HepG2 (cell line): ENCODE data around the gene TTYH2.

Experiments
- CENPX ChIP-seq: sonication (generic); formaldehyde crosslinking; IDR thresholded peaks from 2 replicates; pipeline ENCODE4 v1.9.0; 2021; ENCODE audit warnings: mild to moderate bottlenecking, missing genetic modification reagents, moderate library complexity
- FOXK1 ChIP-seq: sonication (generic); formaldehyde crosslinking; IDR thresholded peaks from 2 replicates; pipeline ENCODE4 v1.4.0; 2020; ENCODE audit warnings: low read depth, missing genetic modification reagents, borderline replicate concordance
- HNRNPH1 ChIP-seq: fragments of 200-400 bp; formaldehyde crosslinking; optimal IDR thresholded peaks from 2 replicates; pipeline ENCODE3; 2017; ENCODE audit warnings: mild to moderate bottlenecking, low read depth, low read length
- SNAI1 ChIP-seq: sonication (generic); formaldehyde crosslinking; IDR thresholded peaks from 2 replicates; pipeline ENCODE4 v1.5.0; 2020; ENCODE audit warnings: mild to moderate bottlenecking, missing genetic modification reagents, borderline replicate concordance
- TARDBP ChIP-seq: sonication (generic); formaldehyde crosslinking; IDR thresholded peaks from 2 replicates; pipeline ENCODE4 v1.8.0; 2022; ENCODE audit warnings: mild to moderate bottlenecking, missing genetic modification reagents
- YY1 ChIP-seq: IDR thresholded peaks from 2 replicates; pipeline ENCODE4 v1.6.1; 2011; ENCODE audit warnings: low read length, low read depth, moderate library complexity, mild to moderate bottlenecking; ENCODE audit not compliant: insufficient read depth, insufficient replicate concordance
- ZNF484 ChIP-seq: sonication (generic); formaldehyde crosslinking; IDR thresholded peaks from 2 replicates; pipeline ENCODE4 v1.5.1; 2020; ENCODE audit warnings: mild to moderate bottlenecking, low read depth, missing genetic modification reagents, borderline replicate concordance
- TF ChIP-seq, protein P1 (sequence below): sonication (generic); formaldehyde crosslinking; IDR thresholded peaks from 2 replicates; pipeline ENCODE4 v1.5.0; 2020; ENCODE audit warnings: mild to moderate bottlenecking, missing genetic modification reagents, moderate library complexity
- TF ChIP-seq, protein P2 (sequence below): IDR thresholded peaks from 2 replicates; pipeline ENCODE4 v1.6.1; 2016; ENCODE audit warnings: low read depth, missing genetic modification reagents, missing compliant biosample characterization
- TF ChIP-seq, protein P3 (sequence below): sonication (generic); formaldehyde crosslinking; IDR thresholded peaks from 2 replicates; pipeline ENCODE4 v1.4.0; 2020; ENCODE audit warnings: mild to moderate bottlenecking, missing genetic modification reagents

DNA sequence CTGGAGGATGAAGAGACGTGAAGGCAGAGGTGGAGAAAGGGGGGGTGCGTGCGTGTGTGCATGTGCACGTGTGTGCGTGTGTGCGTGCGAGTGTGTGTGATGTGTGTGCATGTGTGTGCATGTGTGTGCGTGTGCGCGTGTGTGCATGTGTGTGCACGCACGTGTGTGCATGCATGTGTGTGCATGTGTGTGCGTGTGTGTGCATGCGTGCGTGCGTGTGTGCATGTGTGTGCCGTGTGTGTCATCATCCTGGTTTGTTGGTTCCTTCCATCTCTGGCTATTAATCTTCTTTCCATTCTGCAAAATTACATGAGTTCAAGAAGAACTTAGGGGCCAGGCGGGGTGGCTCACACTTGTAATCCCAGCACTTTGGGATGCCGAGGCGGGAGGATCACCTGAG is 26.9 kb upstream of the TTYH2 start:
- TF ChIP-seq, protein P1, sequence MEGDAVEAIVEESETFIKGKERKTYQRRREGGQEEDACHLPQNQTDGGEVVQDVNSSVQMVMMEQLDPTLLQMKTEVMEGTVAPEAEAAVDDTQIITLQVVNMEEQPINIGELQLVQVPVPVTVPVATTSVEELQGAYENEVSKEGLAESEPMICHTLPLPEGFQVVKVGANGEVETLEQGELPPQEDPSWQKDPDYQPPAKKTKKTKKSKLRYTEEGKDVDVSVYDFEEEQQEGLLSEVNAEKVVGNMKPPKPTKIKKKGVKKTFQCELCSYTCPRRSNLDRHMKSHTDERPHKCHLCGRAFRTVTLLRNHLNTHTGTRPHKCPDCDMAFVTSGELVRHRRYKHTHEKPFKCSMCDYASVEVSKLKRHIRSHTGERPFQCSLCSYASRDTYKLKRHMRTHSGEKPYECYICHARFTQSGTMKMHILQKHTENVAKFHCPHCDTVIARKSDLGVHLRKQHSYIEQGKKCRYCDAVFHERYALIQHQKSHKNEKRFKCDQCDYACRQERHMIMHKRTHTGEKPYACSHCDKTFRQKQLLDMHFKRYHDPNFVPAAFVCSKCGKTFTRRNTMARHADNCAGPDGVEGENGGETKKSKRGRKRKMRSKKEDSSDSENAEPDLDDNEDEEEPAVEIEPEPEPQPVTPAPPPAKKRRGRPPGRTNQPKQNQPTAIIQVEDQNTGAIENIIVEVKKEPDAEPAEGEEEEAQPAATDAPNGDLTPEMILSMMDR (CRISPR knock-in tag): no peak
- TF ChIP-seq HNRNPH1 (no peak), YY1 (no peak), TARDBP (no peak), CENPX (CRISPR knock-in tag) (no peak), ZNF484 (CRISPR knock-in tag) (no peak), SNAI1 (CRISPR knock-in tag) (no peak), FOXK1 (CRISPR knock-in tag) (no peak)
- TF ChIP-seq, protein P2, sequence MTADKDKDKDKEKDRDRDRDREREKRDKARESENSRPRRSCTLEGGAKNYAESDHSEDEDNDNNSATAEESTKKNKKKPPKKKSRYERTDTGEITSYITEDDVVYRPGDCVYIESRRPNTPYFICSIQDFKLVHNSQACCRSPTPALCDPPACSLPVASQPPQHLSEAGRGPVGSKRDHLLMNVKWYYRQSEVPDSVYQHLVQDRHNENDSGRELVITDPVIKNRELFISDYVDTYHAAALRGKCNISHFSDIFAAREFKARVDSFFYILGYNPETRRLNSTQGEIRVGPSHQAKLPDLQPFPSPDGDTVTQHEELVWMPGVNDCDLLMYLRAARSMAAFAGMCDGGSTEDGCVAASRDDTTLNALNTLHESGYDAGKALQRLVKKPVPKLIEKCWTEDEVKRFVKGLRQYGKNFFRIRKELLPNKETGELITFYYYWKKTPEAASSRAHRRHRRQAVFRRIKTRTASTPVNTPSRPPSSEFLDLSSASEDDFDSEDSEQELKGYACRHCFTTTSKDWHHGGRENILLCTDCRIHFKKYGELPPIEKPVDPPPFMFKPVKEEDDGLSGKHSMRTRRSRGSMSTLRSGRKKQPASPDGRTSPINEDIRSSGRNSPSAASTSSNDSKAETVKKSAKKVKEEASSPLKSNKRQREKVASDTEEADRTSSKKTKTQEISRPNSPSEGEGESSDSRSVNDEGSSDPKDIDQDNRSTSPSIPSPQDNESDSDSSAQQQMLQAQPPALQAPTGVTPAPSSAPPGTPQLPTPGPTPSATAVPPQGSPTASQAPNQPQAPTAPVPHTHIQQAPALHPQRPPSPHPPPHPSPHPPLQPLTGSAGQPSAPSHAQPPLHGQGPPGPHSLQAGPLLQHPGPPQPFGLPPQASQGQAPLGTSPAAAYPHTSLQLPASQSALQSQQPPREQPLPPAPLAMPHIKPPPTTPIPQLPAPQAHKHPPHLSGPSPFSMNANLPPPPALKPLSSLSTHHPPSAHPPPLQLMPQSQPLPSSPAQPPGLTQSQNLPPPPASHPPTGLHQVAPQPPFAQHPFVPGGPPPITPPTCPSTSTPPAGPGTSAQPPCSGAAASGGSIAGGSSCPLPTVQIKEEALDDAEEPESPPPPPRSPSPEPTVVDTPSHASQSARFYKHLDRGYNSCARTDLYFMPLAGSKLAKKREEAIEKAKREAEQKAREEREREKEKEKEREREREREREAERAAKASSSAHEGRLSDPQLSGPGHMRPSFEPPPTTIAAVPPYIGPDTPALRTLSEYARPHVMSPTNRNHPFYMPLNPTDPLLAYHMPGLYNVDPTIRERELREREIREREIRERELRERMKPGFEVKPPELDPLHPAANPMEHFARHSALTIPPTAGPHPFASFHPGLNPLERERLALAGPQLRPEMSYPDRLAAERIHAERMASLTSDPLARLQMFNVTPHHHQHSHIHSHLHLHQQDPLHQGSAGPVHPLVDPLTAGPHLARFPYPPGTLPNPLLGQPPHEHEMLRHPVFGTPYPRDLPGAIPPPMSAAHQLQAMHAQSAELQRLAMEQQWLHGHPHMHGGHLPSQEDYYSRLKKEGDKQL (CRISPR knock-in tag): no peak
- TF ChIP-seq, protein P3, sequence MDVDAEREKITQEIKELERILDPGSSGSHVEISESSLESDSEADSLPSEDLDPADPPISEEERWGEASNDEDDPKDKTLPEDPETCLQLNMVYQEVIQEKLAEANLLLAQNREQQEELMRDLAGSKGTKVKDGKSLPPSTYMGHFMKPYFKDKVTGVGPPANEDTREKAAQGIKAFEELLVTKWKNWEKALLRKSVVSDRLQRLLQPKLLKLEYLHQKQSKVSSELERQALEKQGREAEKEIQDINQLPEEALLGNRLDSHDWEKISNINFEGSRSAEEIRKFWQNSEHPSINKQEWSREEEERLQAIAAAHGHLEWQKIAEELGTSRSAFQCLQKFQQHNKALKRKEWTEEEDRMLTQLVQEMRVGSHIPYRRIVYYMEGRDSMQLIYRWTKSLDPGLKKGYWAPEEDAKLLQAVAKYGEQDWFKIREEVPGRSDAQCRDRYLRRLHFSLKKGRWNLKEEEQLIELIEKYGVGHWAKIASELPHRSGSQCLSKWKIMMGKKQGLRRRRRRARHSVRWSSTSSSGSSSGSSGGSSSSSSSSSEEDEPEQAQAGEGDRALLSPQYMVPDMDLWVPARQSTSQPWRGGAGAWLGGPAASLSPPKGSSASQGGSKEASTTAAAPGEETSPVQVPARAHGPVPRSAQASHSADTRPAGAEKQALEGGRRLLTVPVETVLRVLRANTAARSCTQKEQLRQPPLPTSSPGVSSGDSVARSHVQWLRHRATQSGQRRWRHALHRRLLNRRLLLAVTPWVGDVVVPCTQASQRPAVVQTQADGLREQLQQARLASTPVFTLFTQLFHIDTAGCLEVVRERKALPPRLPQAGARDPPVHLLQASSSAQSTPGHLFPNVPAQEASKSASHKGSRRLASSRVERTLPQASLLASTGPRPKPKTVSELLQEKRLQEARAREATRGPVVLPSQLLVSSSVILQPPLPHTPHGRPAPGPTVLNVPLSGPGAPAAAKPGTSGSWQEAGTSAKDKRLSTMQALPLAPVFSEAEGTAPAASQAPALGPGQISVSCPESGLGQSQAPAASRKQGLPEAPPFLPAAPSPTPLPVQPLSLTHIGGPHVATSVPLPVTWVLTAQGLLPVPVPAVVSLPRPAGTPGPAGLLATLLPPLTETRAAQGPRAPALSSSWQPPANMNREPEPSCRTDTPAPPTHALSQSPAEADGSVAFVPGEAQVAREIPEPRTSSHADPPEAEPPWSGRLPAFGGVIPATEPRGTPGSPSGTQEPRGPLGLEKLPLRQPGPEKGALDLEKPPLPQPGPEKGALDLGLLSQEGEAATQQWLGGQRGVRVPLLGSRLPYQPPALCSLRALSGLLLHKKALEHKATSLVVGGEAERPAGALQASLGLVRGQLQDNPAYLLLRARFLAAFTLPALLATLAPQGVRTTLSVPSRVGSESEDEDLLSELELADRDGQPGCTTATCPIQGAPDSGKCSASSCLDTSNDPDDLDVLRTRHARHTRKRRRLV (CRISPR knock-in tag): no peak
